Osteocyte (in vitro differentiated cells): Measurements from ENCODE around the gene OR1E1. TPM values are rescaled to one million over a fixed set of nuclear protein-coding genes. Genes with fewer than 3 reads are reported as not detected.
"Not testable (repeated sequence)": the region's sequence is repeated elsewhere in the genome, so short reads cannot be mapped to it uniquely, and the experiment has no call there.

Experiments used
- DNase-seq: peaks from one replicate; pipeline ENCODE4 v3.0.0; 2021; ENCODE audit warnings: mixed read lengths; ENCODE audit not compliant: unreplicated experiment; ENCODE audit errors: extremely low spot score
- H3K27ac Mint-ChIP-seq: one replicate; pipeline ENCODE4 v1.8.0; 2021; ENCODE audit warnings: mild to moderate bottlenecking, mixed read lengths; ENCODE audit not compliant: unreplicated experiment
- H3K27me3 Mint-ChIP-seq: one replicate; pipeline ENCODE4 v1.8.0; 2021; ENCODE audit warnings: mixed read lengths; ENCODE audit not compliant: unreplicated experiment
- H3K36me3 Mint-ChIP-seq: one replicate; pipeline ENCODE4 v1.8.0; 2021; ENCODE audit warnings: mixed read lengths; ENCODE audit not compliant: unreplicated experiment
- H3K4me1 Mint-ChIP-seq: one replicate; pipeline ENCODE4 v1.8.0; 2021; ENCODE audit warnings: mixed read lengths; ENCODE audit not compliant: unreplicated experiment
- H3K4me3 Mint-ChIP-seq: one replicate; pipeline ENCODE4 v1.8.0; 2021; ENCODE audit warnings: mild to moderate bottlenecking, moderate library complexity, mixed read lengths; ENCODE audit not compliant: unreplicated experiment
- H3K9me3 Mint-ChIP-seq: one replicate; pipeline ENCODE4 v1.8.0; 2021; ENCODE audit warnings: mixed read lengths; ENCODE audit not compliant: unreplicated experiment
- CTCF ChIP-seq: fragments of 200-600 bp; sonication (generic); IDR thresholded peaks from 2 replicates; pipeline ENCODE4 v1.5.0; 2021; ENCODE audit warnings: antibody characterized with exemption, mild to moderate bottlenecking, moderate library complexity
- long read RNA-seq: library from polyadenylated mRNA; unstranded; transcript quantifications from one replicate; pipeline ENCODE4 v2.0.0, GENCODE V29; 2021
- total RNA-seq: library from RNA; stranded (reverse); gene quantifications from 2 replicates; pipeline ENCODE4 v1.2.1, GENCODE V29; 2021

OR1E1 gene
- not detected in 2 replicates for total RNA-seq
- long read RNA-seq, result 0 reads

GRCh38 chr17:3398310-3398709, at the start of gene OR1E1:
Gene OR1E1 (minus strand): TSS chr17:3398410. CDS start chr17:3398410, 0 bp downstream.
- H3K27me3 Mint-ChIP-seq, result no peaks in the 10 kb centered on the region
- no peaks in the 10 kb centered on the region for H3K36me3 Mint-ChIP-seq
- H3K4me1 Mint-ChIP-seq, result no peaks in the 10 kb centered on the region
- TF ChIP-seq CTCF, result no peak
- DNase-seq, result no peak
- peaks cover 24% of the 10 kb centered on the region for H3K9me3 Mint-ChIP-seq
- H3K27ac Mint-ChIP-seq, result no peak within 1 kb of the TSS
- no peak within 1 kb of the TSS for H3K4me3 Mint-ChIP-seq

DNA sequence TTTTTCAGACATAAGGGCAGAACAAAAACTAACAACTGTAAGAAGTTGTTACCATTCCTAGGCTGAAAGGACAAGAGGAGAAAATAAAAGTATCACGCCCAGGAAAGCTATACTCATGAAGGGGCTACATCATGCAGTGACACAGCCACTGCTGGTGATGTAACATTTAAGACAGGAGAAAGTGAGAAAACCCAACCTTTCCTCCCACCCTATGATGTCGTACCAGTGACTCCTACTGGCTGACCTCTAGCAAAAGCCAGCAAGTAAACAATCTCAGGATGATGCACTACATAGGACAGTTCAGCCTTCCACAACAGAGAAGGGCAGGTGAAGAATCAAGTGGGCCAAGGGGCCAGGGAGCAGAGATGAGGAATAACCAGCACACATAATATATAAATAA, 49.4 kb upstream of the OR1E1 start:
- peaks cover 4% of the 10 kb centered on the region for H3K27me3 Mint-ChIP-seq
- no peak for DNase-seq
- no peak for TF ChIP-seq CTCF
- H3K36me3 Mint-ChIP-seq, result no peaks in the 10 kb centered on the region
- H3K27ac Mint-ChIP-seq, result no peak overlapping the region
- H3K4me1 Mint-ChIP-seq, result no peaks in the 10 kb centered on the region
- no peak overlapping the region for H3K4me3 Mint-ChIP-seq
- no peaks in the 10 kb centered on the region for H3K9me3 Mint-ChIP-seq

- Mint-ChIP-seq H3K4me3 (no peak overlapping the region), H3K36me3 (no peaks in the 10 kb centered on the region), H3K9me3 (no peaks in the 10 kb centered on the region), H3K27me3 (peaks cover 6% of the 10 kb centered on the region), H3K4me1 (no peaks in the 10 kb centered on the region), H3K27ac (no peak overlapping the region)
- TF ChIP-seq CTCF, result no peak
- no peak for DNase-seq
Observed at GRCh38 chr17:3440451-3440850, 42.2 kb upstream of the OR1E1 start.

- Mint-ChIP-seq H3K27me3 (peaks cover 6% of the 10 kb centered on the region), H3K27ac (no peak overlapping the region), H3K36me3 (no peaks in the 10 kb centered on the region), H3K9me3 (no peaks in the 10 kb centered on the region), H3K4me1 (no peaks in the 10 kb centered on the region), H3K4me3 (no peak overlapping the region)
- no peak for TF ChIP-seq CTCF
- no peak for DNase-seq
Observed at GRCh38 chr17:3438368-3438767, 40.2 kb upstream of the OR1E1 start.

DNA sequence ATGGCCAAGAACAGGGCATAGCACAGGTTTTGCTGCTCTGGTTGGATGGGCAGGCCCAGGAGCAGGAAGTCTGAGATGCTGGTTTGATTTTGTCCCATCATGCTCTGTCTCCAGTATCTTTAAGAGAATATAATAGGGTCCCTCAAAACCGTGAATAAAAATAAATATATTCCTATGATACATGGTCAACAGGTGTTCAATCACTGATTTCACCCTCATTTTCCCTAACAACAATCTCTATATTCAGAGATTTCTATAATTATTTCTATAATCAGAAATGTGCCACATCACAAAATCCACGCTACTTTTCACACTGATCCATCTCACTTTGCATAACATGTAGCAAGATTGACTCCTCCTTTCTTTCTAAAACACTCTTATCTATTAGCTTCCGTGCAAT, 35.5 kb upstream of the OR1E1 start, which contains the start of gene OR1E2:
TSS of gene OR1E2 (minus strand) at position 101 of the 400 bp plus-strand sequence. CDS start at position 101, 0 bp downstream.
- H3K36me3 Mint-ChIP-seq, result no peaks in the 10 kb centered on the region
- H3K4me3 Mint-ChIP-seq, result no peak within 1 kb of the TSS

GRCh38 chr17:3433215-3433614, 35.0 kb upstream of the OR1E1 start:
- DNase-seq, H3K4me3 Mint-ChIP-seq, H3K27me3 Mint-ChIP-seq, H3K4me1 Mint-ChIP-seq, H3K36me3 Mint-ChIP-seq, H3K27ac Mint-ChIP-seq: not testable (repeated sequence)
- H3K9me3 Mint-ChIP-seq, result peaks cover 22% of the 10 kb centered on the region

More for the DNA sequence above, 35.5 kb upstream of the OR1E1 start, which contains the start of gene OR1E2:
- H3K4me1 Mint-ChIP-seq, result no peaks in the 10 kb centered on the region
- no peak for DNase-seq
- H3K9me3 Mint-ChIP-seq, result peaks cover 17% of the 10 kb centered on the region
- no peak for TF ChIP-seq CTCF
- no peak within 1 kb of the TSS for H3K27ac Mint-ChIP-seq
- no peaks in the 10 kb centered on the region for H3K27me3 Mint-ChIP-seq
